BJ (cell line): Measurements from ENCODE around the gene CLTCL1. TPM values are rescaled to one million over a fixed set of nuclear protein-coding genes. Genes with fewer than 3 reads are reported as not detected.

Experiments used
- CTCF ChIA-PET: fragments of 350-600 bp; formaldehyde crosslinking; extraction: SDS; loops from one replicate; lab custom pipeline; 2021; ENCODE audit warnings: antibody characterized with exemption, inconsistent platforms; lab: Yijun Ruan, JAX
- POLR2A ChIA-PET: fragments of 300-600 bp; sonication (Branson Sonifier 250); formaldehyde crosslinking; extraction: SDS; loops from one replicate; lab custom pipeline; 2021; ENCODE audit warnings: antibody characterized with exemption; lab: Charles Lee
- DNase-seq: peaks from one replicate; pipeline ENCODE4 v3.0.0-alpha.2; 2011; ENCODE audit warnings: low read depth
- H3K27me3 ChIP-seq: 2 replicates; pipeline ENCODE4 v1.6.0; 2011; ENCODE audit warnings: low read length; ENCODE audit not compliant: control insufficient read depth, insufficient read depth
- H3K36me3 ChIP-seq: 2 replicates; pipeline ENCODE4 v1.5.1; 2011; ENCODE audit warnings: low read length; ENCODE audit not compliant: control insufficient read depth, insufficient read depth
- H3K4me3 ChIP-seq: 2 replicates; pipeline ENCODE4 v1.5.1; 2011; ENCODE audit warnings: low read depth, mild to moderate bottlenecking, control low read depth, low read length
- CTCF ChIP-seq: IDR thresholded peaks from 2 replicates; pipeline ENCODE4 v1.5.1; 2011; ENCODE audit warnings: low read depth, mild to moderate bottlenecking, control low read depth, inconsistent platforms, low read length, moderate library complexity; ENCODE audit not compliant: insufficient read depth
- polyA plus RNA-seq: library from polyadenylated mRNA; depleted of rRNA; stranded (reverse); fragments of >200 nt; gene quantifications from 2 replicates; pipeline ENCODE4 v1.2.3, GENCODE V29; 2011

CLTCL1 gene
- polyA plus RNA-seq, 1 experiment = 14.0 TPM

DNA sequence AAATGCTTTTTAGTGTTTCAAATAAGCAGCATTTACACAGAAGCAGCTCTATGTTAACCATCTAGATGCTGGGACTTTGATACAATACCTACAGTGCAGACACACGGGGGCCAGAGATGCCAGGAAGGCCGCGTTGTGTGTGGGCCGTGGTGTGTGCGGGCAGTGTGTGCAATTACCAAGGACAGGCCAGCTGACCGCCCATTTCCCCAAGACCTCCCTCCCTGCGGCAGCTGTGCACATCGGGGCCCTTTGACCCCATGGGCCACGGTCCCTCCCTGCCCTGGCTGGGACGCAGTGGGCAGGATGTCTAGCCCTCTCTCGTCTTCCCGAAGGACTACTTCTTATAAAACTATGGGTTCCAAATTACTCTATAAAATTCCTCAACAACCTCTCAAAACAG lies 38.4 kb downstream of the CLTCL1 start:
- CTCF ChIA-PET = no interaction called here
- POLR2A ChIA-PET = no interaction called here
- Histone ChIP-seq H3K4me3 (no peak overlapping the region), H3K27me3 (no peaks in the 10 kb centered on the region), H3K36me3 (no peaks in the 10 kb centered on the region; the same call in 1 of the 2 replicates)
- DNase-seq = no peak
- TF ChIP-seq CTCF = no peak

DNA sequence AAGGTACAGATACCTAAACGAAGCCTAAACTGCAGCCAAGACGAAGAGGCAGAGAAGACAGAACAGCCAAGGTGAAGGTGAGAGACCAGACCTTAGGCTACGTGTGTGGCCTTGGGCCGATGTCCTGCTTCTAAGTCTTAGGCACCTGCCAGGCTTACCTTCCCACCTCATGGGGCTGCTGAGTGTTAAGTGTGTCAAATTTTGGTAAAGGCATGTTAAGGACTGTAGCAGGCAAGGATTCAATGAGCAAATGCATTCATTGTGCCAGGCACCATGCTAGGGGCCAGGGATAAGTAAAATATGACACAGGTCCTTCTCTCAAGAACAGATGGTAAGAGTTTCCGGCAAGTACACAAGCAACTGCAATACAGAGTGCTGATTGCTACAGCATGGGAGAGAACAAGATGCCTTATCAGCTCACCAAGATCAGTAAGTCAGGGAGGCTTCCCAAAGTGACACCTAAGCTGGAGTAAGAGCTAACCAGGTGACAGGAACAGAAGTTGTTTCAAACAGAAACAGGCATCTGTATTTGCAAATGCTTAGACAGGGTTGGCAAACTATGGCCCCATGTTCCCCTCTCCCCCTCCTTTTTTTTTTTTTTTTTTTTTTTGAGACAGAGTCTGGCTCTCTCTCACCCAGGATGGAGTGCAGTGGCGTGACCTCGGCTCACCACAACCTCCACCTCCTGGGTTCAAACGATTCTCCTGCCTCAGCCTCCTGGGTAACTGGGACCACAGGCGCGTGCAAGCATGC lies 46.7 kb downstream of the CLTCL1 start:
- no peaks in the 10 kb centered on the region for H3K27me3 ChIP-seq
- POLR2A ChIA-PET = no interaction called here
- TF ChIP-seq CTCF = no peak
- H3K36me3 ChIP-seq = peaks cover 1% of the 10 kb centered on the region; the same call in 1 of the 2 replicates
- no peak for DNase-seq
- no peak overlapping the region for H3K4me3 ChIP-seq
- CTCF ChIA-PET = no interaction called here

GRCh38 chr22:19242699-19243098 lies 48.8 kb downstream of the CLTCL1 start:
- CTCF ChIA-PET = interaction anchor here (2.4 kb wide), 1 partner anchor 10 kb away, joined by 10 read pairs; no protein-coding TSS in a partner anchor
- TF ChIP-seq CTCF = no peak
- DNase-seq = no peak
- Histone ChIP-seq H3K36me3 (peaks cover 1% of the 10 kb centered on the region; the same call in 1 of the 2 replicates), H3K27me3 (no peaks in the 10 kb centered on the region), H3K4me3 (no peak overlapping the region)
- POLR2A ChIA-PET = no interaction called here

DNA sequence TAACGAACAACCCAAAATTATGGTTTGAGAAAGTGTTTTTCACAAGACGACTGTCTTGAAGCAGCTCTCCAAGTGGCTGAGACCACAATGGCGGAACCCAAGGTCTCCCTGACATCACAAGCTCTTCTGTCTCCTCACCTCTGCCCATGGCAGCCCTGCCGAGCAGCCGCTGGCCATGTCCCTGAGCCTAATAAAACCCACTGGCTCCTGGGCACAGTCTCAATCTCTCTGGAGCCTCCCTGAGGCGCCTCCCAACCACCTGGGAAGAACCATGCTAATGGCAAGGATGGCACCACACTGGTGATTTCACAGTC lies 50.0 kb downstream of the CLTCL1 start:
- TF ChIP-seq CTCF = no peak
- POLR2A ChIA-PET = no interaction called here

GRCh38 chr22:19240813-19241592 lies 50.5 kb downstream of the CLTCL1 start:
- Histone ChIP-seq H3K27me3 (no peaks in the 10 kb centered on the region), H3K4me3 (no peak overlapping the region), H3K36me3 (peaks cover 1% of the 10 kb centered on the region; the same call in 1 of the 2 replicates)
- ChIA-PET POLR2A (no interaction called here), CTCF (interaction anchor here (1.3 to 2.4 kb wide), 2 partner anchors 9 to 23 kb away, joined by 4 to 10 read pairs; no protein-coding TSS in a partner anchor)
- DNase-seq = no peak
- TF ChIP-seq CTCF = no peak

More for the DNA sequence above, 50.0 kb downstream of the CLTCL1 start:
- H3K4me3 ChIP-seq = no peak overlapping the region
- no peaks in the 10 kb centered on the region for H3K27me3 ChIP-seq
- no peak for DNase-seq
- H3K36me3 ChIP-seq = peaks cover 1% of the 10 kb centered on the region; the same call in 1 of the 2 replicates
- CTCF ChIA-PET = interaction anchor here (0.8 to 2.4 kb wide), 3 partner anchors 9 to 48 kb away, joined by 4 to 10 read pairs (median 5); no protein-coding TSS in a partner anchor
